ENCODE measurements around the gene DDRGK1.

DDRGK1 gene

DNA sequence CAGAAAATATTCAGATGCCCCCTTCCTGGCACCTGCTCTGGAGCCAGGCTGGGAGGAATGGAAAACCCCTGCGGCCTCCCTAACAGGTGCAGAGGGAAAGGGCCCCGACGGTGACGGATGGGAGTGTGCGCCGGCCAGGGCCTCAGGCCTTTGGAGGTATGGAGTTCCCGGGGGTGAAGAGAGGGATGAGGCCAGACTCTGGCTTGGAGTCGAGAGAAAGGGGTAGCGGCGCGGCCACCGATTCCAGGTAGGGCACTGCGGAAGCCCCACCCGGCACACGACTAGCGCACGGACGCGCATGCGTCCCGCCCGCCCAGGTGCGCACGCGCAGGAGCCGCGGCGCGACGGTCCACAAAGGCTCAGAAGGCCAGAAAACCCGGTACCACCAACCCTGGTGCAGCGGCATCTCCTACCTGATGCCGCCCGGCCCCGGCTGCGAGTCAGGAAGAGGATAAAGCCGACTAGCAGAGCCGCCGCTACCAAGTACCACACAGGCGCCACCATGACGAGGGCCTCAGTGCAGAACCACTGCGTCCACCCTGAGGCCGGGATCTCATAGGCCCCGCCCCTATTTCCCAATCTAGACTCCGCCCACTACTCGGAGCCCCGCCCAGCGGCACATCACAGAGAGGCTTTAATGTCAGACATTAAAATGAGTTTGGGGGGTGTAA lies at the start of gene DDRGK1:
DDRGK1 (minus strand) TSS at position 559 of the 671 bp plus-strand sequence; CDS start at position 504, 55 bp downstream.
- in situ Hi-C loops (cut with MboI; ENCODE audit: low pct_unique_long_range_greater_than_20kb, low sequenced_read_pairs) = no loop called here
- peak; percentile 92 for DNase-seq

GRCh38 chr20:3251806-3252205 lies 47.3 kb upstream of the DDRGK1 start:
- in situ Hi-C loops (cut with MboI; ENCODE audit: low pct_unique_long_range_greater_than_20kb, low sequenced_read_pairs) = no loop called here
- no peak for DNase-seq

GRCh38 chr20:3250091-3250504 lies 45.6 kb upstream of the DDRGK1 start:
- in situ Hi-C loops (cut with MboI; ENCODE audit: low pct_unique_long_range_greater_than_20kb, low sequenced_read_pairs) = no loop called here

DNA sequence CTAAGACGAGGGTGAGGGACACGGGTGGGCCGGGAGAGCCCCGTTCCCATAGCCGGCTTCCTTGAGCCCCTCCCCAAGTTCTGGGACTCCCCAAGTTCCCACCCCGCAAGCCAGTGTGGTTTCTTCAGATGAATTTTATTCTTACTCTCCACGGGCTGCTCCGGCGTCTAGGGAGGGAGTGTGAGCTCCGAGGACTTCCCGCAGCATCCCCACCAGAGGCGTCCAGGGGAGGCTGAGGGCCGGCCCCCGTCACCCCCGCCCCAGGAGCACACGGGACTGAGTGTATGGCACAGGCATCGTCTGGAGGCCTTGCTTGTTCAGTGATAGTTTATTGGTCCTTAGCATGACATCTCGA lies 44.5 kb upstream of the DDRGK1 start:
- DNase-seq = no peak
- in situ Hi-C loops (cut with MboI; ENCODE audit: low pct_unique_long_range_greater_than_20kb, low sequenced_read_pairs) = no loop called here

More at GRCh38 chr20:3250091-3250504, 45.6 kb upstream of the DDRGK1 start:
- peak; percentile 34 for DNase-seq

- peak; percentile 69 for DNase-seq
- in situ Hi-C loops (cut with MboI; ENCODE audit: low pct_unique_long_range_greater_than_20kb, low sequenced_read_pairs) = no loop called here
Observed at GRCh38 chr20:3248167-3248992, 43.9 kb upstream of the DDRGK1 start.

DNA sequence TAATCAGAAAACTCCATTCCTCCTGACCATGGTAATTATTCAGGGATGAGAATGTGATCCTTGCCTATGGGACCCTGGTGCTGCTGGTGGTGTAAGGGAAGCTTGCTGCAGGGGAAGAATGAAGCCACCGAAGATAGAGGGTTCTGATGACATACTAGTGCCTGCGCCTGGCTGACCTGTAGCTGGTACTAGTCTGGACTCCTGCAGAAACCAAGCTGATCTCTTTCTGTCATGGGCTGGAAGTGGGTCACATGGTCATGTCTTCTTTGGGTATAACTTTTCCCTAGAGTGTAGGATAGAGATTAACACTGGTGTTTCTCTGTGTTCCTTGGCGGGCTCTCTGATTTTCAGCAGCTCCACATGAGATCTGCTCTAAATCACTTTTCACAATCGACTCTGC lies 43.2 kb upstream of the DDRGK1 start:
- in situ Hi-C loops (cut with MboI; ENCODE audit: low pct_unique_long_range_greater_than_20kb, low sequenced_read_pairs) = no loop called here
- no peak for DNase-seq

DNA sequence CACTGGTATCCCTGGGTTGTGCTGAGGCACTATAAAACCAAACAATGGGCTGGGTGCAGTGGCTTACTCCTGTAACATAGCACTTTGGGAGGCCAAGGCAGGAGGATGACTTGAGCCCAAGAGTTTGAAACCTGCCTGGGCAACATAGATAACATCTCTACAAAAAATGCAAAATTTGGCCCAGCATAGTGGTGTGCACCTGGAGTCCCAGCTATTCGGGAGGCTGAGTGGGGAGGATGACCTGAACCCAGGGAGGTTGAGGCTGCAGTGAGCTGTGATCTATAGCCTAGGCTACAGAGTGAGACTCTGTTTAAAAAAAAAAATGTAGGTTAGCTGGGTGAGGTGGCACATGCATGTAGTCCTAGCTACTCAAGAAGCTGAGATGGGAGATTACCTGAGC lies 42.2 kb upstream of the DDRGK1 start:
- in situ Hi-C loops (cut with MboI; ENCODE audit: low pct_unique_long_range_greater_than_20kb, low sequenced_read_pairs) = no loop called here

DNA sequence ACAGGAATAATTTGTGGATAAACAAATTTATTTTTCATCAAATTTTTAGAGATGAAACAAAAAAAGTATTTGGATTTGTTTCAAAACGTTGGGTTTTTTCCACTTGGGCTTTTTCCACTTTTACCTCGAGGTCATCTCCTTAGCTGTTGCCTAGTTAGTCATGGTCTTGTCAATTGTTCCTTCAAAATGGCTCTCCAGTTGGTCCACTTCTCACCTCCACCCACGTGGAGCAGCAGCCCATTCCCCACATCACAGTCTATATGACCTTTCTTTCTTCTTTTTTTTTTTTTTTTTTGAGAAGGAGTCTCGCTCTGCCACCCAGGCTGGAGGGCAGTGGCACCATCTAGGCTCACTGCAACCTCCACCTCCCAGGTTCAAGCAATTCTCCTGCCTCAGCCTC lies 41.2 kb upstream of the DDRGK1 start:
- DNase-seq = no peak
- in situ Hi-C loops (cut with MboI; ENCODE audit: low pct_unique_long_range_greater_than_20kb, low sequenced_read_pairs) = no loop called here

More for the DNA sequence above, 42.2 kb upstream of the DDRGK1 start:
- no peak for DNase-seq

- in situ Hi-C loops (cut with MboI; ENCODE audit: low pct_unique_long_range_greater_than_20kb, low sequenced_read_pairs) = no loop called here
- no peak for DNase-seq
Observed at GRCh38 chr20:3245156-3245555, 40.7 kb upstream of the DDRGK1 start.

DNA sequence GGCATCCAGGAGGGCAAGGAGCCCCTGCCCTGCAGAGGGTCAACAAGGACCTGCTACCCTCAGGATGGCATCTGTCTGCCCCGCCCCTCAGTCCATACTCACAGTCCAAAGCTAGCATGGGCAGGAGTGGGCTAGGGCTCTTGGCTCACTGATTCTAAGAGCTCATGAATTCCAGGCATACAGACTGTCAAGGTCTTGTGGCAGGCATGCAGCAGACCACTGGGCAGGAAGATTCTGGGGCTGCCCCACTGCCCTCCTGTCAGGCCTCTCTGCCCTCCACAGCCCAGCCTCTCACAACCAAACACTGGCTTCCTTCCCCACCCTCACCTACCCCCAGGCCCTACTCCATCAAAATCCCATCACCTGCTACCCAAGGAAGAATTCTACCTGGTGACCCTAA lies 40.1 kb upstream of the DDRGK1 start:
- DNase-seq = no peak
- in situ Hi-C loops (cut with MboI; ENCODE audit: low pct_unique_long_range_greater_than_20kb, low sequenced_read_pairs) = no loop called here

DNA sequence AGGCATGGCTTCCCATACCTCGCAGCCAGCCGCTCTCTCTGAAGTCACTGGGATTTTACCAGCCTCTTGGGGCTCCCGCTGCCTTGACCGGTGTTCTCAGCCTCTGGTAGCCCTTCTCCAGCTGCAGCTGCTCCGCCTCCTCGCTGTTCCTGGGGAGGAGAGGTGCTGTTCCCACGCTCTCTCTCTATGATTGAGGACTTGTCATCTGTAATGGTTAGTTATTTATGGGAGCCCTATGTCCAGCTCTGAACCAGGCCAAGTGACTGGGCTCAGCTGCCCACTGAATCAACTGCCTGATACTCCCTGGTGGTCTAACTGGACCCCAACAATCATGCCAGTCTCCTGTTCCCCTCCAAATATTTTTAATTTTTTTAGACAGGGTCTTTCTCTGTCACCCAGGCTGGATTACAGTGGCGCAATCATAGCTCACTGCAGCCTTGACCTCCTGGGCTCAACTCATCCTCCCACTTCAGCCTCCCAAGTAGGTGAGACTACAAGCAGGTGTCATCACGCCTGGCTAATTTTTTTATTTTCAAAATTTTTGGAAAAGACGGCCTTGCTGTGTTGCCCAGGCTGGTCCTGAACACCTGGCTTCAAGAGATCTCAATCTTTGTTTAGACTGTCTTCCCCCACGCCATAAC lies 39.4 kb upstream of the DDRGK1 start:
- DNase-seq = no peak
- in situ Hi-C loops (cut with MboI; ENCODE audit: low pct_unique_long_range_greater_than_20kb, low sequenced_read_pairs) = no loop called here

DNA sequence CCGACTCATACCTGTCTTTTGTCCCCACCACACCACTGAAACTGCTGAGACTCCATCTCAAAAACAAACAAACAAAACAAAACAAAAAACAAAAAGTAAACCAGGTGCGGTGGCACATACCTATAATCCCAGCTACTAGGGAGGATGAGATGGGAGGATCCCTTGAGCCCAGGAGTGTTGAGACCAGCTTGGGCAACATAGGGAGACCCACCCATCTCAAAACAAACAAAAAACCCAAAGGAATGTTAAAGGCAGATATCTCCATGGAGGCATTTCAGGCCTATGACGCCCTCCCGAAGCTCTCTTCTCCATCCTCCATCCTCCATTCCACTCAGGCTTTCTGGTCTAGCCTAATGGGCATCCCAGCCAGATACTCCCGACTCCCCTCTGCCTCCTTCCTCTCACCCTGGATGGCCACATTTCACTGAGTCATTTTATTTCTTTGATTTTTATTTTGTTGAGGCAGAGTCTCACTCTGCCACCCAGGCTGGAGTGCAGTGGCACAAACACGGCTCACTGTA lies 37.8 kb upstream of the DDRGK1 start:
- no peak for DNase-seq
- in situ Hi-C loops (cut with MboI; ENCODE audit: low pct_unique_long_range_greater_than_20kb, low sequenced_read_pairs) = no loop called here

- no peak for DNase-seq
- in situ Hi-C loops (cut with MboI; ENCODE audit: low pct_unique_long_range_greater_than_20kb, low sequenced_read_pairs) = no loop called here
Observed at GRCh38 chr20:3240776-3241363, 36.4 kb upstream of the DDRGK1 start.

DNA sequence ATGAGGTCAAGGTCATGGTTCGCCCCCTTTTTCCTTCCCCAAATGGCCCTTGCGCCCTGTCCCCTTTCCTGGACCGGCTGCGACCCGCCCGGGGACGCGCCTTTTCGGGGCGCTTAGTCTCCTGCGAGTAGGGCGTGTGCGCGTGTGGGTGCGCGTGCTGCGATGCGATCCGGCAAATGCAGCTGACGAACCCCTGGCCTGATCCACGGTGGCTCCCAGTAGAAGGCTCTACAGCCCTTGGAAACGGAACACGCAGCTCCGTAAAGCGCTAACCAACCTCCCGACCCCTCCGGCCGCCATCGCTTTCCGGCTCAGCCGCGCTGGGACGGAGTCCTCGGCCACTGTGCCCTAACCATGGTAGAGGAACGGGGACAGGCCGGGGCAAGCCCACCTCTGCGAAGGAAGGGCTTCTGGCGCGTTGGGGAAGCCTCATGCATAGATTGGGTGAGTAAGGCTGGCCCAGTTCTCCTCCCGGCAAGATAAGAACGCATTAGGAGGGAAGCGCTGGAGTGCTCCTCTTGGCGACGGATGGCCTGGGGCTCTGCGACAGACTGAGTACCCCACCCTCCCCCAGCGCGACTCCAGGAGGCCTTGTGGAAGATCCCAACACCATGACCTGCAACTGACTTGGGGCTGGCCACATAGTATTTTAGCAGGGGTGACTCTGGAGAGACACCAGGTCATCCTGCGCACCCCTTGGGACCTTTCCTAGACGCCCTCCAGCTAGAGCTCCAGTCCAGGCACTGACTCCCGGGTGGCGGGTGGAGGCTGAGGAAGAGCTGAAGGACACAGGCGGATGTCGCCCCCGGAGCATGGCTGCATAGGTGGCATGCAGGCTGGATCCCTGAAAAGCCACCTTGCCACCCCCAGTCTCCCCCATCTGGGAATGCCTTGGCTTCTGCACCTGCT lies 35.6 kb upstream of the DDRGK1 start:
- no peak for DNase-seq
- in situ Hi-C loops (cut with MboI; ENCODE audit: low pct_unique_long_range_greater_than_20kb, low sequenced_read_pairs) = no loop called here

DNA sequence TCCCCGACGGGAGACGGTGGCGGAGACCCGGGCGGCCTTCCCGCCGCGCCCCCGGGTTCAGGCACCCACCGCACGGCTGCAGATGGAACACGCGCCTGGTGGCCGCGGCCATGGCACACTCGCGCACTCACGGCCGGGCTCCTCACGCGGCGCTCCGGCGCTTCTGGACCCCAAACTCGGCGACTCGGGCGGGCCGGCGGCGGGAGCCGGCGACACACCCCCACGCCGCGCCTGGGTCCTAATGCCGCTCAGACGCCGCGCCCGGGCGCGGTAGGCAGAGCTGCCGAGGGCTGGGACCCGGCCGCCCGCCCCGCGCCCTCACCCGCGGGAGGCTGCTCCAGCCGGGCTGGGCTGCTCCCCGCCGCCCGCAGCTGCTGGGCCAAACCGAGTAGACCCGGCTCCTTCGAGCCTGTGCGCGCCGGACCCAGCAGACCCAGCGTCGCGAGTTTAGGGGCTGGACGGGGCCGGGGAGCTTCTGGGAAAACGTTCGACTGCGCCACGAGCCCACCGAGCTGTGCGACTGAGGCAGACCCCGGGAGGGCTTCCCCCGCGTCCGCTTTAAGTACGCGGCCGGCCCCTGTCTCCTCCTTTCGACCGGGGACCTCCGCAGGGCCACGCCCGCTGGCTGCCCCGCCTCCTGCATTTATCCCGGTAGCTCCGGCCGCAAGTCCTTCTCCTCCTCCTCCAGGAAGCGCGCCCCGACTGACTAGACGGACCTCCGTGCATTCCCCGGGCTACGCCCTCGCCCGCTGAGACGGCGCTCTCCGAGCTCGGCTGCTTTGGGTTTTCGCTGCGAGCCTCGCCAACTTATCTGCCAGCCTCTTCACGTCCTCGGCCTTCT lies 34.8 kb upstream of the DDRGK1 start, which contains the start of gene SLC4A11:
SLC4A11 (minus strand) TSS at position 165 of the 841 bp plus-strand sequence; CDS start at position 112, 53 bp downstream.
- DNase-seq = peak; percentile 72
- in situ Hi-C loops (cut with MboI; ENCODE audit: low pct_unique_long_range_greater_than_20kb, low sequenced_read_pairs) = no loop called here

- in situ Hi-C loops (cut with MboI; ENCODE audit: low pct_unique_long_range_greater_than_20kb, low sequenced_read_pairs) = no loop called here
- DNase-seq = peak; percentile 58
Observed at GRCh38 chr20:3238616-3239025, 34.1 kb upstream of the DDRGK1 start.

DNA sequence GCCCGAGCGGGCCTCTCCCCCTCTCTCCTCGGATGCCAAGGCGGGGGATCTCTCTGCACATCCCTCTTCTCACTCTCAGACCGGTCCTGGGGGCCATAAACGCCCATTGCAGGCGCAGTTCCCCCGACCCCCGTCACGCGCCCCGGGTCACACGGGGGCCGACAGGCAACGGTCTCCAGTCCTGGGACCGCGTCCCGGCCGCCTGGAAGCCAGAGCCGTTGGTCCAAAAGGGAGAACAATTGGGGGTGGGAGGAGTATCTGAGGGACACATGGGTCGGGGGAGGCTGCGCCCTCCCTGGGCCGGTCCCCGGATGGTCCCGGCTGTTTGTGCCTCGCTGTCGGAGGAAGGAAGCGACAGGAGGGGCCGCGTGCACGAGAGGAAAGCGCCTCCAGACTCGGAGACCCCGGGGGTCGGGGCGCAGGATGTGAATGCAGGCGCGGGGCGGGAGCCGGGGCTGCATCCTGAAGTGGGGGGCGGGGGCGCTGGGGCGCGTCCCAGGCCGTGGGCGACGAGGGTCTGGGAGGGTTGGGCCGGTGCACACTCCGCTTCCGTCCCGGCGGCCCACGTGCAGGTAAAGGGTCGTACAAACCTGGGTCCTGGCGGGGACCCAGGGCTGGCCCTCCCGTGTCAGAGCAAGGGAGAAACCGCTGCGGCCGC lies 33.6 kb upstream of the DDRGK1 start:
- in situ Hi-C loops (cut with MboI; ENCODE audit: low pct_unique_long_range_greater_than_20kb, low sequenced_read_pairs) = no loop called here
- DNase-seq = peak; percentile 24
